Measurements from ENCODE around the gene FLNB. TPM values are rescaled to one million over a fixed set of nuclear protein-coding genes. Genes with fewer than 3 reads are reported as not detected.

The FLNB gene
- total and polyA plus RNA-seq, 2 of the 13 experiments (the other 11 are each of a cell fraction or from before 2014, with no cell fraction given): 106 to 130 TPM

DNA sequence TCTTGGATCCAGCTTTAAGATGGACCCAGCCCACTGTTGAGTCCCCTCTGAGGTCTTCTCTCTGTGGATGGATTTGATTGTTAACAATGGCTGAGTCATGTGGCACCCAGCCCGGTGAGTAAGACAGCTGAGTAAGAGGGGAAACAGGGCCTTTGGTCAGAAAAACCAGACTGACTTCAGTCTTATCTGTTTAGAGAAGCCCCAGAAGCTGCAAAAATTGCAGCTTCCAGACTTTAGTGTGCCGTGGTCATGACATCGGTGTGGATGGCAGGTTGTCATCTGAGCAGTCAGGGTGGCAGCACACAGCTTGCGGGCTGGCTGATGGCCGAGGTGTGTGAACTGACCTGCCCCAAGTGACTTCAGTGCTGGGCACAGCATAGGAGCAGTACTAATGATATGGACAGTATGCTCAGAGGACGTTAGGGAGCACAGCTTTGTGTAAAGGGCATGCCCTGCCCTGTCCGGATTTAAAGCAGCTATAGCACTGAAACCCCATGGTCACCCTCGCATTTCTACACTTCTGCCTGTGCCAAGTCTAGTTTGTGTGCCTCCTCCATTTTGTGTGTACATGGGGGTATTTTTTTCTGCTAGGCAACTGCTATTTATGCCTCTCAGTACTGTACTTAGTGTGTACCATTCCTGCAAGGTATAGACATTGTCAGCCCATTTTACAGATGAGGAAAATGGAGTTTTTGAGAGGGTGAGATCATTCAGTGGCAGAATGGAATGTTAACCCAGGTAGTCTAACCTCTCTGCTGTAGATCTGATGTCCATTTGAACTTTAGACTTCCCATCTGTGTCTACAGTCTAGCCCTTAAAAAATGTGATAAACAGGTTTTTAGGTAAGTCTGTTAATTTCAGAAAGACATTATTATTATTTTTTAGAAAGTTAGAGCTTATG lies 44.4 kb downstream of the FLNB start (continued):
- TF ChIP-seq, protein P1, sequence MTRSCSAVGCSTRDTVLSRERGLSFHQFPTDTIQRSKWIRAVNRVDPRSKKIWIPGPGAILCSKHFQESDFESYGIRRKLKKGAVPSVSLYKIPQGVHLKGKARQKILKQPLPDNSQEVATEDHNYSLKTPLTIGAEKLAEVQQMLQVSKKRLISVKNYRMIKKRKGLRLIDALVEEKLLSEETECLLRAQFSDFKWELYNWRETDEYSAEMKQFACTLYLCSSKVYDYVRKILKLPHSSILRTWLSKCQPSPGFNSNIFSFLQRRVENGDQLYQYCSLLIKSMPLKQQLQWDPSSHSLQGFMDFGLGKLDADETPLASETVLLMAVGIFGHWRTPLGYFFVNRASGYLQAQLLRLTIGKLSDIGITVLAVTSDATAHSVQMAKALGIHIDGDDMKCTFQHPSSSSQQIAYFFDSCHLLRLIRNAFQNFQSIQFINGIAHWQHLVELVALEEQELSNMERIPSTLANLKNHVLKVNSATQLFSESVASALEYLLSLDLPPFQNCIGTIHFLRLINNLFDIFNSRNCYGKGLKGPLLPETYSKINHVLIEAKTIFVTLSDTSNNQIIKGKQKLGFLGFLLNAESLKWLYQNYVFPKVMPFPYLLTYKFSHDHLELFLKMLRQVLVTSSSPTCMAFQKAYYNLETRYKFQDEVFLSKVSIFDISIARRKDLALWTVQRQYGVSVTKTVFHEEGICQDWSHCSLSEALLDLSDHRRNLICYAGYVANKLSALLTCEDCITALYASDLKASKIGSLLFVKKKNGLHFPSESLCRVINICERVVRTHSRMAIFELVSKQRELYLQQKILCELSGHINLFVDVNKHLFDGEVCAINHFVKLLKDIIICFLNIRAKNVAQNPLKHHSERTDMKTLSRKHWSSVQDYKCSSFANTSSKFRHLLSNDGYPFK (CRISPR knock-in tag; IDR thresholded peaks at IDR 0.05; ENCODE audit: borderline replicate concordance): no peak; the same call in 1 of the 2 replicates
- TF ChIP-seq ZNF441 (CRISPR knock-in tag; IDR thresholded peaks at IDR 0.05; ENCODE audit: borderline replicate concordance) (no peak), ARNTL (CRISPR knock-in tag; IDR thresholded peaks at IDR 0.05) (no peak; the same call in 1 of the 2 replicates), TP53 (CRISPR knock-in tag; conservative IDR thresholded peaks at IDR 0.05) (no peak), SOX6 (IDR thresholded peaks at IDR 0.05) (no peak), SOX6 (CRISPR knock-in tag; IDR thresholded peaks at IDR 0.05) (peak; percentile 11; the same call in 1 of the 2 replicates), ZNF569 (CRISPR knock-in tag; IDR thresholded peaks at IDR 0.05; ENCODE audit: borderline replicate concordance) (no peak), PPARG (CRISPR knock-in tag; conservative IDR thresholded peaks at IDR 0.05) (no peak), GATAD1 (CRISPR knock-in tag; IDR thresholded peaks at IDR 0.05) (no peak), SRF (IDR thresholded peaks at IDR 0.05; ENCODE audit: low read depth, low read length) (no peak), ZNF562 (CRISPR knock-in tag; IDR thresholded peaks at IDR 0.05; ENCODE audit: borderline replicate concordance) (no peak), HHEX (CRISPR knock-in tag; IDR thresholded peaks at IDR 0.05) (no peak), MED8 (CRISPR knock-in tag; IDR thresholded peaks at IDR 0.05; ENCODE audit: insufficient replicate concordance) (no peak), RBAK (CRISPR knock-in tag; IDR thresholded peaks at IDR 0.05) (no peak), ZNF230 (CRISPR knock-in tag; IDR thresholded peaks at IDR 0.05) (no peak), ZFAT (CRISPR knock-in tag; conservative IDR thresholded peaks at IDR 0.05) (no peak), ZNF724P (CRISPR knock-in tag; IDR thresholded peaks at IDR 0.05; ENCODE audit: borderline replicate concordance) (no peak), RNF2 (conservative IDR thresholded peaks at IDR 0.05; ENCODE audit: low read depth) (no peak), SRSF1 (optimal IDR thresholded peaks at IDR 0.05; ENCODE audit: low read depth, low read length) (no peak), ZNF816 (CRISPR knock-in tag; IDR thresholded peaks at IDR 0.05; ENCODE audit: borderline replicate concordance) (peak; percentile 63; the same call in 1 of the 2 replicates), WIZ (CRISPR knock-in tag; IDR thresholded peaks at IDR 0.05) (no peak), GZF1 (CRISPR knock-in tag; IDR thresholded peaks at IDR 0.05) (no peak), BRCA1 (CRISPR knock-in tag; IDR thresholded peaks at IDR 0.05) (no peak)
- TF ChIP-seq, protein P2, sequence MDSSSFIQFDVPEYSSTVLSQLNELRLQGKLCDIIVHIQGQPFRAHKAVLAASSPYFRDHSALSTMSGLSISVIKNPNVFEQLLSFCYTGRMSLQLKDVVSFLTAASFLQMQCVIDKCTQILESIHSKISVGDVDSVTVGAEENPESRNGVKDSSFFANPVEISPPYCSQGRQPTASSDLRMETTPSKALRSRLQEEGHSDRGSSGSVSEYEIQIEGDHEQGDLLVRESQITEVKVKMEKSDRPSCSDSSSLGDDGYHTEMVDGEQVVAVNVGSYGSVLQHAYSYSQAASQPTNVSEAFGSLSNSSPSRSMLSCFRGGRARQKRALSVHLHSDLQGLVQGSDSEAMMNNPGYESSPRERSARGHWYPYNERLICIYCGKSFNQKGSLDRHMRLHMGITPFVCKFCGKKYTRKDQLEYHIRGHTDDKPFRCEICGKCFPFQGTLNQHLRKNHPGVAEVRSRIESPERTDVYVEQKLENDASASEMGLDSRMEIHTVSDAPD (CRISPR knock-in tag; IDR thresholded peaks at IDR 0.05): no peak
- TF ChIP-seq, protein P3, sequence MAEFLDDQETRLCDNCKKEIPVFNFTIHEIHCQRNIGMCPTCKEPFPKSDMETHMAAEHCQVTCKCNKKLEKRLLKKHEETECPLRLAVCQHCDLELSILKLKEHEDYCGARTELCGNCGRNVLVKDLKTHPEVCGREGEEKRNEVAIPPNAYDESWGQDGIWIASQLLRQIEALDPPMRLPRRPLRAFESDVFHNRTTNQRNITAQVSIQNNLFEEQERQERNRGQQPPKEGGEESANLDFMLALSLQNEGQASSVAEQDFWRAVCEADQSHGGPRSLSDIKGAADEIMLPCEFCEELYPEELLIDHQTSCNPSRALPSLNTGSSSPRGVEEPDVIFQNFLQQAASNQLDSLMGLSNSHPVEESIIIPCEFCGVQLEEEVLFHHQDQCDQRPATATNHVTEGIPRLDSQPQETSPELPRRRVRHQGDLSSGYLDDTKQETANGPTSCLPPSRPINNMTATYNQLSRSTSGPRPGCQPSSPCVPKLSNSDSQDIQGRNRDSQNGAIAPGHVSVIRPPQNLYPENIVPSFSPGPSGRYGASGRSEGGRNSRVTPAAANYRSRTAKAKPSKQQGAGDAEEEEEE (CRISPR knock-in tag; IDR thresholded peaks at IDR 0.05; ENCODE audit: borderline replicate concordance): no peak
